HEK293 (cell line): ENCODE results near the gene PHACTR3.

ENCODE experiments used
- HIC1 ChIP-seq: fragments of 450-650 bp; formaldehyde crosslinking; IDR thresholded peaks from 2 replicates; pipeline ENCODE4 v1.5.1; 2016; ENCODE audit warnings: missing biosample characterization, missing genetic modification characterization
- KLF9 ChIP-seq: fragments of 450-650 bp; formaldehyde crosslinking; IDR thresholded peaks from 2 replicates; pipeline ENCODE4 v1.5.1; 2016; ENCODE audit warnings: missing biosample characterization, missing genetic modification characterization, low read depth
- PRDM1 ChIP-seq: fragments of 450-650 bp; formaldehyde crosslinking; IDR thresholded peaks from 2 replicates; pipeline ENCODE4; 2016; ENCODE audit warnings: missing biosample characterization, missing genetic modification characterization
- REST ChIP-seq: fragments of 450-650 bp; formaldehyde crosslinking; IDR thresholded peaks from 2 replicates; pipeline ENCODE4 v1.5.1; 2016; ENCODE audit warnings: missing biosample characterization, missing genetic modification characterization
- SCRT2 ChIP-seq: fragments of 450-650 bp; formaldehyde crosslinking; IDR thresholded peaks from 2 replicates; pipeline ENCODE4 v1.5.1; 2016; ENCODE audit warnings: missing biosample characterization, missing genetic modification characterization
- YY1 ChIP-seq: fragments of 450-650 bp; formaldehyde crosslinking; IDR thresholded peaks from 2 replicates; pipeline ENCODE4 v1.5.1; 2018; ENCODE audit warnings: missing biosample characterization, missing genetic modification characterization
- ZBTB1 ChIP-seq: fragments of 450-650 bp; formaldehyde crosslinking; IDR thresholded peaks from 2 replicates; pipeline ENCODE4 v1.5.1; 2016; ENCODE audit warnings: missing biosample characterization, missing genetic modification characterization
- ZFP69B ChIP-seq: fragments of 450-650 bp; formaldehyde crosslinking; IDR thresholded peaks from 2 replicates; pipeline ENCODE4 v1.5.1; 2016; ENCODE audit warnings: missing biosample characterization, missing genetic modification characterization
- ZNF146 ChIP-seq: fragments of 450-650 bp; formaldehyde crosslinking; IDR thresholded peaks from 2 replicates; pipeline ENCODE4 v1.5.1; 2016; ENCODE audit warnings: missing biosample characterization, missing genetic modification characterization
- ZNF16 ChIP-seq: fragments of 450-650 bp; formaldehyde crosslinking; IDR thresholded peaks from 2 replicates; pipeline ENCODE4 v1.5.1; 2016; ENCODE audit warnings: low read depth, missing biosample characterization, missing genetic modification characterization
- ZNF2 ChIP-seq: fragments of 450-650 bp; formaldehyde crosslinking; IDR thresholded peaks from 2 replicates; pipeline ENCODE4 v1.5.1; 2016; ENCODE audit warnings: missing biosample characterization, missing genetic modification characterization
- ZNF24 ChIP-seq: fragments of 450-650 bp; formaldehyde crosslinking; IDR thresholded peaks from 2 replicates; pipeline ENCODE4 v1.5.1; 2016; ENCODE audit warnings: missing biosample characterization, missing genetic modification characterization
- ZNF274 ChIP-seq, 2 experiments: fragments of 200-500 bp in 1 of 2; fragments of 450-650 bp in 1 of 2; sonication (Bioruptor generic) in 1 of 2; formaldehyde crosslinking in 1 of 2; IDR thresholded peaks; 2 replicates each; pipeline versions ENCODE4 v1.5.1 to v1.6.1; 2014 to 2016; ENCODE audit warnings: borderline replicate concordance in 1 of 2, inconsistent platforms in 1 of 2, low read length in 1 of 2, missing biosample characterization in 1 of 2, missing genetic modification characterization in 1 of 2
- ZNF324 ChIP-seq: fragments of 450-650 bp; formaldehyde crosslinking; IDR thresholded peaks from 2 replicates; pipeline ENCODE4 v1.5.1; 2016; ENCODE audit warnings: missing biosample characterization, missing genetic modification characterization
- ZNF354C ChIP-seq: fragments of 450-650 bp; formaldehyde crosslinking; IDR thresholded peaks from 2 replicates; pipeline ENCODE4 v1.5.1; 2016; ENCODE audit warnings: missing biosample characterization, missing genetic modification characterization, low read depth, borderline replicate concordance
- ZNF449 ChIP-seq: fragments of 450-650 bp; formaldehyde crosslinking; IDR thresholded peaks from 2 replicates; pipeline ENCODE4 v1.5.1; 2017; ENCODE audit warnings: missing biosample characterization, mild to moderate bottlenecking, missing genetic modification characterization, moderate library complexity
- ZNF518A ChIP-seq: fragments of 450-650 bp; formaldehyde crosslinking; conservative IDR thresholded peaks from 2 replicates; pipeline ENCODE4 v1.5.1; 2016; ENCODE audit warnings: low read depth, missing biosample characterization, missing genetic modification characterization
- ZNF521 ChIP-seq: fragments of 450-650 bp; formaldehyde crosslinking; IDR thresholded peaks from 2 replicates; pipeline ENCODE4 v1.5.1; 2017; ENCODE audit warnings: missing biosample characterization, mild to moderate bottlenecking, missing genetic modification characterization
- ZNF530 ChIP-seq: fragments of 450-650 bp; formaldehyde crosslinking; IDR thresholded peaks from 2 replicates; pipeline ENCODE4 v1.5.1; 2016; ENCODE audit warnings: low read depth, missing biosample characterization, missing genetic modification characterization
- ZNF558 ChIP-seq: fragments of 450-650 bp; formaldehyde crosslinking; IDR thresholded peaks from 2 replicates; pipeline ENCODE4 v1.5.1; 2016; ENCODE audit warnings: missing biosample characterization, missing genetic modification characterization
- ZNF626 ChIP-seq: fragments of 450-650 bp; sonication (Bioruptor Pico); formaldehyde crosslinking; IDR thresholded peaks from 2 replicates; pipeline ENCODE4 v1.5.1; 2018; ENCODE audit warnings: missing biosample characterization, missing genetic modification characterization, inconsistent platforms
- ZNF654 ChIP-seq: fragments of 450-650 bp; formaldehyde crosslinking; IDR thresholded peaks from 2 replicates; pipeline ENCODE4 v1.5.1; 2016; ENCODE audit warnings: low read depth, missing biosample characterization, missing genetic modification characterization
- ZNF747 ChIP-seq: fragments of 450-650 bp; formaldehyde crosslinking; IDR thresholded peaks from 2 replicates; pipeline ENCODE4 v1.5.1; 2016; ENCODE audit warnings: missing biosample characterization, missing genetic modification characterization
- ZSCAN18 ChIP-seq: fragments of 450-650 bp; formaldehyde crosslinking; IDR thresholded peaks from 2 replicates; pipeline ENCODE4 v1.5.1; 2016; ENCODE audit warnings: missing biosample characterization, missing genetic modification characterization
- ZSCAN30 ChIP-seq: fragments of 450-650 bp; IDR thresholded peaks from 2 replicates; pipeline ENCODE4 v1.5.1; 2018; ENCODE audit warnings: missing biosample characterization, mild to moderate bottlenecking, missing genetic modification characterization, moderate library complexity

Gene PHACTR3

GRCh38 chr20:59835057-59835447 is 230.7 kb downstream of the PHACTR3 start (continued):
- TF ChIP-seq ZNF518A (tag by site-specific recombination) (no peak), ZNF24 (tag by site-specific recombination) (0 out of 2 replicates have a peak, but pooled peaks have one; percentile 19), KLF9 (tag by site-specific recombination) (no peak), ZNF146 (tag by site-specific recombination) (no peak), ZBTB1 (tag by site-specific recombination) (peak; percentile 11; the same call in 1 of the 2 replicates), ZNF626 (tag by site-specific recombination) (no peak), ZNF521 (no peak), ZNF747 (tag by site-specific recombination) (no peak), ZNF354C (tag by site-specific recombination) (no peak), ZNF558 (tag by site-specific recombination) (no peak), ZNF274 (IDR thresholded peaks at IDR 0.05; ENCODE audit: low read length) (no peak), ZNF274 (tag by site-specific recombination; IDR thresholded peaks at IDR 0.05; ENCODE audit: borderline replicate concordance) (no peak), HIC1 (tag by site-specific recombination) (no peak), ZNF2 (tag by site-specific recombination) (no peak), ZNF16 (tag by site-specific recombination) (no peak), PRDM1 (tag by site-specific recombination) (no peak), ZNF449 (no peak), ZNF530 (tag by site-specific recombination) (no peak), ZNF324 (tag by site-specific recombination) (no peak), ZFP69B (tag by site-specific recombination) (no peak), ZNF654 (tag by site-specific recombination) (no peak), REST (tag by site-specific recombination) (no peak), YY1 (tag by site-specific recombination) (no peak), SCRT2 (no peak), ZSCAN30 (no peak), ZSCAN18 (tag by site-specific recombination) (no peak)
